DMS114 treated with DMSO at 0.1 percent for 48 hours (cell line): ENCODE measurements around the gene TBX3.

Experiments
- DNase-seq: peaks from one replicate; lab custom pipeline; 2025; ENCODE audit not compliant: unreplicated experiment; lab: John Stamatoyannopoulos, UW

The TBX3 gene

GRCh38 chr12:114682785-114683708 lies 928 bp downstream of the TBX3 start:
- DNase-seq, result no peak

- DNase-seq, result no peak
Observed at GRCh38 chr12:114682106-114682784, 1.7 kb downstream of the TBX3 start.

- no peak for DNase-seq
Observed at GRCh38 chr12:114681116-114681871, 2.7 kb downstream of the TBX3 start.

GRCh38 chr12:114680604-114681069 lies 3.3 kb downstream of the TBX3 start:
- DNase-seq, result no peak

GRCh38 chr12:114679942-114680341 lies 4.0 kb downstream of the TBX3 start:
- DNase-seq, result no peak

GRCh38 chr12:114679452-114679875 lies 4.5 kb downstream of the TBX3 start:
- no peak for DNase-seq

GRCh38 chr12:114678718-114679117 lies 5.3 kb downstream of the TBX3 start:
- no peak for DNase-seq

DNA sequence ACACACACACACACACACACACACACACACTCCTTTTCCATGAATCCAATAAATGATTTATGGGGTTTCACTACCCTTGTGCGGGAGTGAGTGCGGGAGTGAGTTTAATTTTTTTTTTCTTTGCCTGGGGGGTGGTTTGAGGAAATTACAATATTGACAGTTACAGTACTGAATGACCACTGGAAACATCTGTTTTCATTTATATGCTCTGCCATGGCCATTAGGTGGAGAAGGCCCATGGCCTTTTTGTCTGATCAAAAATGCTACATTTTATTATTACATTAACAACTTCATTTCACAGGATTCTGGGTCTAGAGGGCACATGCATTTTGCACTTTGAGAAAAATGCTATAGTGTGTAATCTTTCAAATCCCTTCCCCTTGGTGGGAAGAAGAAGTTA lies 5.9 kb downstream of the TBX3 start:
- DNase-seq, result no peak

- DNase-seq, result no peak
Observed at GRCh38 chr12:114676142-114676741, 7.7 kb downstream of the TBX3 start.

DNA sequence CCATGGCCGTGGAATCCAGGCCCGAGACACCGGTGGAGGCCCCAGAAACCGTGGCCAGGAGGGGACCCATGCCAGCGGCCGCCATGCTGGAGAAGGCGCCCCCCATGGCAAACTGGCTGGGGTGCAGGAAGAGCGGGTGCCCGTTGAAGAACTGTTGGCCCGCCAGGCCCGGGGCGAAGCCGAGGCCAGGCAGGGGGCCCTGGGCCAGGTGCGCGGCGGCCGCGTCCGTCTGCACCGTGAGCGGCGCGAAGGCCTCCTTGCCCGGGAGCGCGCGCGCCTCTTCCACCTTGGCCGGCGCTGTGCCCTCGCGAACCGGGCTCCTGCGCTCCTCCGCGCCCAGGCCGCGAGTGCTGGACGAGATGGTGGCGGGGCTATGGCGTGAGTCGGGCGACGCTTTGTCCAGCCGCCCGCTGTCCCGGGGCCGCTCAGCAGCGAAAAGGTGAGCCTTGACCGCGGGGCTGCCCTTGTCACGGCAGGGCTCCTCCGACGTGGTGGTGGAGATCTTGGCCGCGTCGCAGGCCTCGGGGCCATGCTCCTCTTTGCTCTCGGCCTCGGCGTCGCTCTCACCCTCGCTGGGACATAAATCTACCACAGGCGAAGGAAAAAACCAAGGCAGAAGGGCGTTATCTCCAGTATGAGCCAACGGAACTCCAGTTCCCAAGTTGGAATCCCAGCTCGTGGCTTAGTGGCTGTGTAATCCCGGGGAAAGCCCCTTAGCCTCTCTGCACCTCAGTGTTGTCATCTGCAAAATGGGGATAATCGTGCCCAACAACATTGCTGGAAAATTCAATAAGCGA lies 9.5 kb downstream of the TBX3 start:
- DNase-seq, result no peak

GRCh38 chr12:114673901-114674250 lies 10.1 kb downstream of the TBX3 start:
- no peak for DNase-seq

GRCh38 chr12:114673169-114673833 lies 10.7 kb downstream of the TBX3 start:
- no peak for DNase-seq

DNA sequence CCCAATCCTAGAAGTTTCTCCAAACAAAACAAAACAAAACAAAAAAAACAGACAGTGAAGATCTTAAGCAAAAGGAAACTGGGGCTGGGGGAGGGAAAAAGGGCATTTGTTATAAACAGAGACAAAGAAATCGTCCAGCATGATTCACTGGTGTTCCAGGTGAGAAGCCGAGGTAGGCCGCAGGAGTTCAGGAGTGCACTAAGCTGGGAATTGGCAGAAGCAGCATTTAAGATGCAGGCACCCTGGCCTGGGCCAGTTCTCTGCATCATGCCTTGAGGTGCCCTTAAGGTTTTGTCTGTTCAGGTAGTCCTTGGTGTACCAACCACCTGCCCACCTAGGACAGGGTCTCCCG lies 11.2 kb downstream of the TBX3 start:
- no peak for DNase-seq

DNA sequence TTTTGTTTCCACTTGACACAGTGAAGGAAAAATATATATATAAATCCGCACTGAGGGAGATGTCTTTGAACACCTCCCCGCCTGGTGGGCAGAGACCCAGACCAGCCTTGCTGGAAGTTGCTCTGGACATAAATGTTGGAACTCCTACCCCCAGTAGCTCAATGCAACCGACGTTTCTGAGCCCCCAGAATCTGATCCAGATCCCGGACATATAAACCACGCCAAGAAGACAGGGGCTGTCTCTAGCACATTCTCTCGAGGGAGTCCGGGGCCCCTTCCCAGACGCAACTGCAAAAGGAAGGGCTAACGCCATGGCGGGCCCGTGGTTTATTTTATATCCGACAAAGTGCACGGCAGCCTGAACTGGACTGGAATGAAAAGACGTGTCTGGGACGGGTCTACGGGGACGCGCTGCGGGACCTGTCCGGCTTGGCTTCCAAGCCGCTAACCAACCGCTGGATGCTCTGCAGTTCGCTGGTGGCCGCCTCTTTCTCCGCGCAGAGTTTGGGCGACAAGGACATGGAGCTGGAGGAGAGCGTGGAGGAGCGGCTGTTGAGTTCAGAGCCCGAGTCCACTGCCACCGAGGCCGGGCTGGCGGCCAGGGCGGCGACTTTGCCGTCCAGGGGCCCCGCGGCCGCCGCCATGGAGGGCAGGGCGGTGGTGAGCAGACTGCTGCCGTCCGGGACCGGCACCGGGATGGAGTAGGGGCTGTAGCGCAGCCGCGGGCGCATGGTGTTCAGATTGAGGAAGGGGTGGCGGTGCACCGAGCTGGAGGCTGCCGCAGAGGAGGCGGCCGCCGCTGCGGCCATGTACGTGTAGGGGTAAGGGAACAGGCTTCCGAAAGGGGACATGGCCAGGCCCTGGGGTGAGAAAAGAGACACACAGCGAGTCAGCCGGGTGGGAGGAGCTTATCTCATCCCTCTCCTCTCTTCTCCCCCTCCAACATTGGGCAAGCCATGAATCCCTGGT lies 12.2 kb downstream of the TBX3 start:
- DNase-seq, result peak; percentile 21

DNA sequence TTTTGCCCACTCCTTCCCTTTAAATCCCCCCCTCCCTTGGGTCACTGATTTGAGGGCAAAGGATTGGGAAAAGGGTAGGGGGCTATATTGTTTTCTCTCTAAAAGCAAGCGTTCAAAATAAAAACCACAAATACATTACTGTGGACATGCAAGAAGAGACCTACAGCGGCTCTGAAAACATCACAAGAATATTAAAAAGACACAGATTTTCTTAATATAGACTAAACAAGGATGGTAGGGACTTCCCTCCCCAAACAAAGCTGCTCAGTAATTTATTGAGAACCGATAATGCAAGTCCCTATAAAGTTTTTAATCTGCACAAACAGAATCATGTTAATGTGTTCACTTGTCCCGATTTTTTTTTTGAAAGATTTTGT lies 12.9 kb downstream of the TBX3 start:
- DNase-seq, result no peak

DNA sequence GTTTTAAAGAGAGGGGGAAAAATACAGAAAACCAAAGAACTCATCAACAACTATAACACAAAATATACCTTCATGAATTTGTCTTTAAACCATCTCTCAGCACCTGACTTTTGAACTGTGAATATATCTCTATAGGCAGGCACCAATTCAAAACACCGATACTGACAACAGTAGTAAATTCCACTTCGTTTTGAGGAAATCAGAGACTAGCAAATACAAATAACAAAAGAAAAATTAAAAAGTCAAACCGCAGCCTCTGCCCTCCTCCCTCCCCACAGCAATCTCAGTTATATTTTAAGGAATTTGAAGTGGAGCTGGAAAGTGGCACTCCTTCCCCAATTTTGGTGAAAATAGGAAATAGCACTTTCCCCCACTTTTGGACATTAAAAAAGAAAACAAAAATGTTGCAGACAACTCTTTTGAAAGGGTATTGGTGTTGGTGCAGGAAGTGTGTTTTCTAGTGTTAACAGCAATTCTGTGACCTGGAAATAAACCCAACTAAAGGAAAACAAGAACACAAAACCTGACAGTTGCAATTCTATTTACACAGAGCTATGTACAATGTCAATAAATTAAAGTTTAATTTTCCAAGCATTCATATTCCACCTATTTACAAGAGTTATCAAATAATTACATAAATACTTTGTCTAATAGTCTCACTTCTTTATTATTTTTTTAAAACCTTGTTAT lies 13.5 kb downstream of the TBX3 start:
- DNase-seq, result no peak

DNA sequence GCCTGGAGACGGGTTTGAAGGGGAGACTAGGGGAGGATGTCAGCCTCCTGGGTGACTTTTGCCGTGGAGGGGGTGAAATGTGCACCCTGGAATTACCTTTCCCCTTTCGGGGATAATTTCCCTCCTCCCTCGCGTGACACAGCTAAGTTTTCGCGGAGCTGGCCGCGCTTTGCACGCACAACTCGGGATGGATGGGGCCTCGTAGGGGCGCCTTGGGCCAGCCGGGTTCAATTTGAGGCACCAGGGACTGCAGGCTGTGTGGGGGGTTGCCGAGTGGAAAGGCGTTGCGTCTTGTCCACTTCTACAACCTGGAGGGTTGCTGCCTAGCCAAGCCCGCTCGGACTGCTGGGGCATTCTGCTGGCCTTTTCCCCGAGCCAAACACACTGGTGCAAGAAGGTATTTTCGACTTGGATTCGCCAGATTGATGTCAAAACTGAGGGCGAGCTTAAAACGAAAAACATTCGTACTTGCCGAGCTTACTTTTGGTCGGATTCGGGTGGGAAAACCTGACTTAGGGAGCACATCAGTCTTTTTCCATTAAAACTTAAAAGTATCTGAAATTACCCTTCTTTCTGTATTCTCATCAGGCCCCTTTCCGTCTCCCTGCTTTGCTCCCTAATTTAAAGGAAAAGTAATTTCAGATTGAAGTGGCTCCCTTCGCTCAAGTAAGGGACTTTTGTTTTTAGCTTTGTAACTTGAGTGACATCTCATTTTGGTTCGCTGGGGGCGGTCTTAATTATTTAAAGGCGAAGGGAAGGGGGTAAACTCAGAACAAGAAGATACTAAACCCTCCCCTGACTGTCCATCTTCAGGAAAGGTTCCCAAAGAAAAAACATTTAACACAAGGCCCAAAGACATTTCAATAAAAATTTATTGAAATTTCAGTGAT lies 14.3 kb downstream of the TBX3 start:
- no peak for DNase-seq
